T-helper 17 cell (primary cell): Measurements from ENCODE around the gene FAM13A. TPM values are rescaled to one million over a fixed set of nuclear protein-coding genes. Genes with fewer than 3 reads are reported as not detected.
"Not testable (repeated sequence)": the region's sequence is repeated elsewhere in the genome, so short reads cannot be mapped to it uniquely, and the experiment has no call there.

Experiments used
- ATAC-seq: fragments of 150-1000 bp; cut with Tn5 transposase; 2 replicates; pipeline ENCODE4 v1.10.0; 2021; ENCODE audit warnings: mild to moderate bottlenecking, moderate library complexity
- DNase-seq, 3 donors: peaks; one replicate each; pipeline versions ENCODE4 v3.0.0 to v3.0.0-alpha.2; 2020 to 2021
- H3K9me3 ChIP-seq: one replicate; pipeline ENCODE4 v1.7.0; 2013; ENCODE audit warnings: low read length, mild to moderate bottlenecking; ENCODE audit not compliant: control insufficient read depth, poor library complexity, severe bottlenecking
- H3K27ac Mint-ChIP-seq: one replicate; pipeline ENCODE4 v1.8.0; 2022; ENCODE audit warnings: mild to moderate bottlenecking, moderate library complexity, mixed read lengths
- H3K27me3 Mint-ChIP-seq: one replicate; pipeline ENCODE4 v1.8.0; 2022; ENCODE audit warnings: mixed read lengths
- H3K36me3 Mint-ChIP-seq: one replicate; pipeline ENCODE4 v1.8.0; 2022; ENCODE audit warnings: low read depth, mixed read lengths
- H3K4me1 Mint-ChIP-seq: one replicate; pipeline ENCODE4 v1.8.0; 2022; ENCODE audit warnings: mild to moderate bottlenecking, mixed read lengths
- H3K4me3 Mint-ChIP-seq: one replicate; pipeline ENCODE4 v1.8.0; 2022; ENCODE audit warnings: mild to moderate bottlenecking, moderate library complexity, mixed read lengths
- total RNA-seq, 4 donors: library from RNA in 2 of 4; stranded (reverse) in 2 of 4; gene quantifications; one replicate each; pipeline ENCODE4 v1.2.3 and lab custom pipeline; 2022 to 2026

The FAM13A gene
- total RNA-seq, 2 donors from 2014 or later, result 10.8 to 37.5 TPM

DNA sequence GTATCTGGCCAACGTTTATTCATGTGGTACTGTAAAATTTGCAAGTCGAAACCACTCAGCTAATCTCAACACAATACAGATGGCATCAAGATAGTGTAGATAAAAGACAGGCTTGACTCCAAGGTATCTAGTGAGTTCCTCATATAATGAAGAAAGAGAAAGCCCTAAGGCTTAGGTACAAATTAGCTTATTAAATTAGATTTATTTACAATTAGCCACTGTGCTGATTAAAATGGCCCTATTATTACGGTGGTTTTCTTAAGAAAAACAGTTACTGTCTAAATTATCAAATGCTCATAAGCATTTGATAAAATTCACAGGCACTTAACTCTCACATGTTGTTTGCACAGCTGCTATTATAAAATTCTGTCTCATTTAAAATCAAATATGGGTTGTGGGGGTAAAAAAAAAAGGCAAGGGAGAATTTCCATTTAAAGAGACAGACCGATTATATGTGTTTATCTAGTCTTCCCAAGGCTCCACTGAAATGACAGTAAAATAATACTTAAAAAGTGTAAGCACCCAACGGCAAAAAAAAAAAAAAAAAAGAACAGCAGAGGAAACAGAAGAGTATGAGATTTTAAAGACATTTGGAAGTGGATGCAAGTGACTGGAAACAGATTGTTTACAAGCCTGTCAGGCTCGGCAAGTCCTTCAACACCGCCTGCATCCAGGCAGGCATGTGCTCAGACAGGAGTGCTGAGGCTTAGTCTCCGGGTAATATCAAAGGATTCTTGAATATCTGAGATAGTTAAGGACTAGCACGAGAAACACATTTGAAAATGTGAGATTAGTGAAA is 55.1 kb downstream of the FAM13A start:
- Mint-ChIP-seq H3K27ac (no peak overlapping the region), H3K4me1 (peaks cover 4% of the 10 kb centered on the region), H3K4me3 (no peak overlapping the region), H3K27me3 (no peaks in the 10 kb centered on the region), H3K36me3 (no peaks in the 10 kb centered on the region)
- H3K9me3 ChIP-seq, result no peaks in the 10 kb centered on the region
- ATAC-seq (no peak), DNase-seq (no peak)

DNA sequence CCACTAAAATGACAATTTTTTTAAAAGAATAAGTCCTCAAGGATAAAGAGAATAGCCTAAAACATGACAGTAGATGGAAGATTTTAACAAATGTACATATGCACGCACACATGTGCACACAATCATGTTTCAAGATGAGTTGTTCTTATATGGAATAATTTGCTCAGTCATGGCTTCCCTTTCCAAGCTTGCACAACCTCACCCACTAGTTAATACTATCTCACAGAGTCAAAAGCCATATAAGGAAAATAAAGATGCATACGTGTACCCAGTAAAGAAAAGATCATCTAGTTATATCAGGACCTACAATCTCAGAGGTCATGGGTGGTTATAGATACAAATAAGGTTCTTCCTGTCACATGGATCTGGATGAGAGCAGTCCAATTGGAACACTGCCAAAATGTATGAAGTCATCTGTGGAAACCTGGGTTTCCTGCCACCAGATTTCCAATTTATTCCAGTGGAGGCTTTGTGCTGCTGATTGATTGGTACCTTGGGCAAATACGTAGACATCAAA is 56.1 kb downstream of the FAM13A start:
- no peak for ATAC-seq
- Mint-ChIP-seq H3K4me1 (peaks cover 4% of the 10 kb centered on the region), H3K27me3 (no peaks in the 10 kb centered on the region), H3K36me3 (no peaks in the 10 kb centered on the region), H3K27ac (no peak overlapping the region), H3K4me3 (no peak overlapping the region)
- DNase-seq, result no peak
- H3K9me3 ChIP-seq, result no peaks in the 10 kb centered on the region

DNA sequence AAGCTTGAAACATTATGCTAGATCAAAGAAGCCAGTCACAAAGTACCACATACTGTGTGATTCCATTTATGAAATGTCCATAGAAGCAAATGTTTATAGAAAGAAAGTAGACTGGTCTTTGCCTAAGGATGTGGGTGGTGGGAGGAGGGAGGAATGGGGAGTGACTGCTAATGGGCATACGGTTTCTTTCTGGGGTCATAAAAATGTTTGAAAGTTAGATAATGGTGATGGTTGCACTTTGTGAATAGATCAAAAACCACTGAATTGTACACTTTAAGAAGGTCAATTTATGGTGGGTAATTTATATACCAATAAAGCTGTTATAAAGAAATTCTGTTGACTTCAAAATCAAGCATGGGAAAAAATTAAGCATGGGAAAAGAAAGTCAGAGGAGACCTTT is 56.6 kb downstream of the FAM13A start:
- Mint-ChIP-seq H3K36me3 (no peaks in the 10 kb centered on the region), H3K27ac (no peak overlapping the region), H3K27me3 (no peaks in the 10 kb centered on the region), H3K4me1 (peaks cover 4% of the 10 kb centered on the region), H3K4me3 (no peak overlapping the region)
- no peak for ATAC-seq
- H3K9me3 ChIP-seq, result no peaks in the 10 kb centered on the region
- DNase-seq, result no peak

DNA sequence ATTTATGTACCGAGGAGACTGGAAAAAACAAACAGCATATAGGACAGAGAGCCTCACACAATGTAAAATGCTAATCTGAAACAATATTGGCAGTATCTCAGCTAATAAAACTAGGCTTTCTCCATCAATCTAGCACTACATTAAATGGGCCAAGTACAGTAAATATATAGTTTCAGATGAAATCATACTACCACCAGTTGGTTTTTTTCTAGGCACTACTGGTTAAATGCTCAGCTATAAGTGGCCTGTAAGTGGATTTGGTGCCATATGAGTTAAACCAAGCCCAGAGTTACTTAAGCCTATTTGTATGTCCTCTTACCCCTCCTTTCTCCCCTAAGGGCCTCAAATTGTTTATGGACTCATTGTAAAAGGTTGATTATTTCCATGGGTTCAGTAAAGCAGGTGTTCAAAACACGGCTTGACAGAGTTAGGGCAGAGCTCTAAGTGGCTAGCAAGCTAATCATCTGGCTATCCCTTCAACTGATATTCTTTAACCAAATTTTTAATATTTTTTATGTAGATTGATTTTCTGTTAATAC is 57.5 kb downstream of the FAM13A start:
- Mint-ChIP-seq H3K36me3 (no peaks in the 10 kb centered on the region), H3K27me3 (no peaks in the 10 kb centered on the region), H3K4me1 (peaks cover 4% of the 10 kb centered on the region), H3K4me3 (no peak overlapping the region), H3K27ac (no peak overlapping the region)
- no peaks in the 10 kb centered on the region for H3K9me3 ChIP-seq
- ATAC-seq, result no peak
- no peak for DNase-seq

DNA sequence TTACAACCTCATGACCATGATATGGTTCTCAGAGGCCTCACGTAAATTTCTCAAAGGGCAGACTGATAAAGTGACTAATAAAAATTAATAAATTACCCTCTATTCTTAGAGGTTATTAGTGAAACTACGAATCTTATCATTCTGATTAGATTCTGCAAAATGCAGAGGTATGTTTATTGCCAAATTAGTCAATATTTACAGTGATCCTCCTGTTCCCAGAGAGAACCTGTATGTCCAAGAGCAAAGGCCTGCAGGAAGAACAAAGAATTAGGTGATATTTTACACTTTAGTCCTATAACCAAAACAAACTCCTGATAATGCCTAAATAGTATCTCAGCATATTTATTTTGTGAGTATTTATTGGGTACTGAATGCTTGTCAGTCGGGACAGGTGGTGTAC is 58.1 kb downstream of the FAM13A start:
- DNase-seq, result no peak
- Mint-ChIP-seq H3K36me3 (no peaks in the 10 kb centered on the region), H3K4me3 (no peak overlapping the region), H3K27me3 (no peaks in the 10 kb centered on the region), H3K27ac (no peak overlapping the region), H3K4me1 (peaks cover 4% of the 10 kb centered on the region)
- no peak for ATAC-seq
- no peaks in the 10 kb centered on the region for H3K9me3 ChIP-seq

DNA sequence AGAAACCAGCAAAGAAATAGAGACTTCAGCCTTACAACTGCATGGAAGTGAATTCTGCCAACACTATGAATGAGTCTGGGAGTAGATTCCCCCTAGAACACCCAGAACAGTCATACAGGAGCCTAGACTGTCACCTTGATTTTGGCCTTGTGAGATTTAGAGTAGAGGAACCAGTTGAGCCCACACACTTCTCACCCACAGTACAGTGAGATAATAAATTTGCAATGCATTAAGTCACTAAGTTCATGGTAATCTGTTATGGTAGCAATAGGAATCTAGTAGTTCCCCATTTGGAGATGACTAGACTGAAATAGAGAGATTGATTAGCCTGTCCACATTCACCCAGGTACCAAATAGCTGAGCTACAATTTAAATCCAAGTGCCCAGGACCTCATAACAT is 59.0 kb downstream of the FAM13A start:
- peaks cover 4% of the 10 kb centered on the region for H3K4me1 Mint-ChIP-seq
- DNase-seq, result no peak
- no peak overlapping the region for H3K27ac Mint-ChIP-seq
- no peaks in the 10 kb centered on the region for H3K9me3 ChIP-seq
- H3K4me3 Mint-ChIP-seq, result no peak overlapping the region
- no peaks in the 10 kb centered on the region for H3K36me3 Mint-ChIP-seq
- no peak for ATAC-seq
- H3K27me3 Mint-ChIP-seq, result no peaks in the 10 kb centered on the region

DNA sequence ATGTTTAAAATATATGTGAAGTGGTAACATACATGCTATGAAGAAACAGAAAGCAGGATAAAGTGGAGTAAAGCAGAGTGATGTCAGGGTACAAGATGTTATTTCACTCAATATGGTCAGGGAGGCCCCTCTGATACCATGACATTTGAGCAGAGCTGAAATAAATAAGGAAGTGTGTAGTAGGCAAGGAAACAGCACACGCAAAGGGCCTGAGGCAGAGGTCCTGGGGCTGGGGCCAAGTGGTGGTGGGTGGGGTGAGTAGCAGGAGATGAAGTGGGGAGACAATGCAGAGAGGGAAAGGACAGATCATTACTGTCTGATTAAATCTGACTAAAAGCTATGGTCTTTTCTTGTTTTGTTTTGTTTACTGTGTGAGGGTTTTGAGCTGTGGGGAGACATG is 61.1 kb downstream of the FAM13A start:
- ATAC-seq (no peak), DNase-seq (no peak)
- H3K4me1 Mint-ChIP-seq, result peaks cover 3% of the 10 kb centered on the region
- no peaks in the 10 kb centered on the region for H3K27me3 Mint-ChIP-seq
- no peaks in the 10 kb centered on the region for H3K9me3 ChIP-seq
- no peak overlapping the region for H3K4me3 Mint-ChIP-seq
- H3K36me3 Mint-ChIP-seq, result no peaks in the 10 kb centered on the region
- H3K27ac Mint-ChIP-seq, result no peak overlapping the region

DNA sequence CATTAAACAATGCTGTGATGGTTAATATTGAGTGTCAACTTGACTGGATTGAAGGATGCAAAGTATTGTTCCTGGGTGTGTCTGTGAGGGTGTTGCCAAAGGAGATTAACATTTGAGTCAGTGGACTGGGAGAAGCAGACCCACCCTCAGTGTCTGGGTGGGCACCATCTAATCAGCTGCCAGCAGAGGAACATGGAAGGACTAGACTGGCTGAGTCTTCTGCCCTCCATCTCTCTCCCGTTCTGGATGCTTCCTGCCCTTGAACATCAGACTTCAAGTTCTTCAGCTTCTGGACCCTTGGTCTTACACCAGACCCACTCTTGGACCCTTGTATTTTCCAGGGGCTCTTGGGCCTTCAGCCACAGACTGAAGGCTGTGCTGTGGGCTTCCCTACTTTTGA is 61.7 kb downstream of the FAM13A start:
- not testable (repeated sequence) for H3K36me3 Mint-ChIP-seq, H3K9me3 ChIP-seq, H3K27ac Mint-ChIP-seq, ATAC-seq, H3K4me1 Mint-ChIP-seq, H3K27me3 Mint-ChIP-seq, H3K4me3 Mint-ChIP-seq, DNase-seq

DNA sequence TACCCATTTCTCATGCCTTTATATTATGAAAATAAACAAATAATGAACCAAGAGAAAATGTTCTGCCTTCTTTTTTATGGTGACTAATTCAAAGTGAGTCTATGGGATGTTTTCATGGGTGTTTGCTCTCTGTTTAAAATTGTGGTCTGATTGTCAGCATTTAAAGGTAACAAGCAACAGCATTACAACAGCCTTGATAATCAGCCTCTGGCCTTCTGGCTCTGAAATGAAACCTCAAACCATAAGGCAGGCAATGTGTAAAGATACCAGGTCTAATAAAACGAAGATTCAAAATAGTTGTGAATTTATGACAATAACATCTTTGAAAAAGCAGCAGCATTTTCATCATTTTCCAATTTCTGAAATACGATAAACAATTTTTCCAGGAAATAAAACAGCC is 63.7 kb downstream of the FAM13A start:
- Mint-ChIP-seq H3K27me3 (no peaks in the 10 kb centered on the region), H3K36me3 (no peaks in the 10 kb centered on the region), H3K27ac (no peak overlapping the region), H3K4me3 (no peak overlapping the region), H3K4me1 (no peaks in the 10 kb centered on the region)
- no peaks in the 10 kb centered on the region for H3K9me3 ChIP-seq
- DNase-seq (no peak), ATAC-seq (no peak)

DNA sequence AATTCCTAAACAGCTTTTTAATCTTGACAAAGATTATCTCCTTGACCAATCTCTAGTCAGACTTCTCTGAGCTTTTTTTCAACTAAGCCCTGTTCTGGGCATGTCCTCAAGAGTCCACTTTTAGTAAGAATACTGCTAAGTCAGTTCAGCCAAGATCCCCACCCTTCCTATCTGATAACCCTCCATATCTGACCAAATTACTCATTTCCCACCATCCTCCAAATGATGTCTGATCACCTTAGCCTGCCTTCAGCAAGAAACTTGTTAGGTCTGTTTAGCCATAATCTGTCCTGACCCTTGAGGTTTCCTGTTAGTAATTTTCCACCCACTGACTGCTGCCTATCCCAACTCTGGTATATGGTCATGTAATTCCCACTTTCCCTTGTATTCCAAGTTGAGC is 65.2 kb downstream of the FAM13A start:
- H3K4me1 Mint-ChIP-seq, result no peaks in the 10 kb centered on the region
- no peaks in the 10 kb centered on the region for H3K9me3 ChIP-seq
- ATAC-seq (no peak), DNase-seq (no peak)
- H3K27me3 Mint-ChIP-seq, result no peaks in the 10 kb centered on the region
- H3K36me3 Mint-ChIP-seq, result no peaks in the 10 kb centered on the region
- H3K4me3 Mint-ChIP-seq, result no peak overlapping the region
- H3K27ac Mint-ChIP-seq, result no peak overlapping the region

DNA sequence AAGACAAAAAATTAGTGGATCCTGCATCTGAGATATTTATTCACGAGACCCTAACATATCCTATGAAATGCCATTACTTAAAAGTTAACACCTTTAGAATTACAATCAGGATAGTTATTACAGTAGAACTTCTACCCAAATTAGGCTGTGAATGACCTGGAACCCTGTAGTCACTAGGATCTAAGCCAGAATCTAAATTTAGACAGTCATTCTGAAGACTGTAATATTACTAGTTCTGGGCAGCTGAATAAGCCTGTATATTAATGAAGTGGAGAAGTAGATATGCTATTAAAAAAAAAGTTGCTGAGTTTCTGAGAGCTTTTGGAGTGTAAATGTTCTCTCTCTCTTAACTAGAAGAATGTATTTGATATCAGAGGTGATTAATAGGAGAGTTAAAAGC is 67.0 kb downstream of the FAM13A start:
- DNase-seq (no peak), ATAC-seq (no peak)
- H3K36me3 Mint-ChIP-seq, result no peaks in the 10 kb centered on the region
- H3K9me3 ChIP-seq, result no peaks in the 10 kb centered on the region
- H3K4me3 Mint-ChIP-seq, result no peak overlapping the region
- H3K27ac Mint-ChIP-seq, result no peak overlapping the region
- H3K27me3 Mint-ChIP-seq, result no peaks in the 10 kb centered on the region
- H3K4me1 Mint-ChIP-seq, result no peaks in the 10 kb centered on the region

DNA sequence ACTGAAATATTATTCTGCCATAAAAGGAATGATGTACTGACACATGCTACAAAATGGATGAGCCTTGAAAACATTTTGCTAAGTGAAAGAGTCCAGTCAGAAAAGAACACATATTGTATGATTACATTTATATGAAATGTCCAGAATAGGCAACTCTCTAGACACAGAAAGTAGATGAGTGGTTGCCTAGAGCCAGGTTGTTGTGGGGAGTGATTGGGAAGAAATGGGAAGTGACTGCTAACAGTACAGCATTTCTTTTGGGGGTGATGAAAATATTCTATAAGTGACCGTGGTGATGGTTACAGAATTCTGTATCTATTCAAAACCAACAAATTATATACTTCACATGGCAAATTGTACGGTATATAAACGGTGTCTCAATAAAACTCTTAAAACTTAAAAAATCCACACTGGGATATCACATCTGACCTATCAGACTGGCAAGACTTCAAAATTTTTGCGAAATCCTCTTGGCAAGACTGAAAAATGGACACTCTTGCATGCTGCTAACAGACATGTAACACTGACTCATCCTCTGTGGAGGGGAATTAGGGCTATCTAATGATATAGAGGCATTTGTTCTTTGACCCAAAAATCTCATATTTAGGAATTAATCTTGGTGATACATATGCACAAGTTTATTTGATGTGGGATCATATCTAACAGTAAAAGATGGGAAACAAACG is 71.8 kb downstream of the FAM13A start:
- Mint-ChIP-seq H3K4me1 (no peaks in the 10 kb centered on the region), H3K27ac (no peak overlapping the region), H3K36me3 (no peaks in the 10 kb centered on the region), H3K27me3 (no peaks in the 10 kb centered on the region), H3K4me3 (no peak overlapping the region)
- no peak for DNase-seq
- ATAC-seq, result no peak
- no peaks in the 10 kb centered on the region for H3K9me3 ChIP-seq

DNA sequence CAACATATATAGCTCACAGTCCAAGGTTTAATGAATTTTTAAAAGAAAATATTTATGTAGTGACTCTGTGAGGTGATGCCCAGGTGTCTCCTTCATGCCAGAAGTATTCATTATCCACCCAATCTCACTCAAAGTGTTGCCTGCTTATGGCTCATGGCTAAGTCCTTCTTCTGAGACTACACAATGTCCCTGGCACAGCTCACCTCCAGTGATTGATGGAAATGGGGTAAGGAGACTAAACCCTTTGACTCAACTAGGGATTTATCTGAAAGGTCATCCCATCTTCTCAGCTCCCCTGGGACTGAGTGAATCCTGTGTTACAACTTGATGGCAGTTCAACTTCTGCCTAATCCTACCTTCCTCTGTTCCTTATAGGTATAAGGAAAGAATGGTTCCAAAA is 74.2 kb downstream of the FAM13A start:
- Mint-ChIP-seq H3K27me3 (no peaks in the 10 kb centered on the region), H3K27ac (no peak overlapping the region), H3K36me3 (no peaks in the 10 kb centered on the region), H3K4me1 (no peaks in the 10 kb centered on the region), H3K4me3 (no peak overlapping the region)
- DNase-seq, result no peak
- ATAC-seq, result no peak
- no peaks in the 10 kb centered on the region for H3K9me3 ChIP-seq
